Adrenal gland (tissue), 5 donors: ENCODE measurements around the gene MAN1C1.

Experiments used
- POLR2A ChIP-seq, 2 donors: fragments of 450-650 bp; IDR thresholded peaks; one replicate each; pipeline ENCODE4 v1.6.1; 2017; ENCODE audit warnings: antibody characterized with exemption in 2 of 2, mild to moderate bottlenecking in 2 of 2, moderate library complexity in 1 of 2
- TF ChIP-seq, protein P1 (sequence below), 6 experiments: fragments of 450-650 bp in 4 of 6; fragments of 200-600 bp in 2 of 6; sonication (generic) in 1 of 6; IDR thresholded peaks; 1 replicate in 5 of 6; 2 replicates in 1 of 6; pipeline versions ENCODE4 v1.5.1 to v1.8.0; 2016 to 2021; ENCODE audit warnings: antibody characterized with exemption in 6 of 6, mild to moderate bottlenecking in 2 of 6, moderate library complexity in 1 of 6
- donor health status: DM: no; HTN: no; CAD: no.

DNA sequence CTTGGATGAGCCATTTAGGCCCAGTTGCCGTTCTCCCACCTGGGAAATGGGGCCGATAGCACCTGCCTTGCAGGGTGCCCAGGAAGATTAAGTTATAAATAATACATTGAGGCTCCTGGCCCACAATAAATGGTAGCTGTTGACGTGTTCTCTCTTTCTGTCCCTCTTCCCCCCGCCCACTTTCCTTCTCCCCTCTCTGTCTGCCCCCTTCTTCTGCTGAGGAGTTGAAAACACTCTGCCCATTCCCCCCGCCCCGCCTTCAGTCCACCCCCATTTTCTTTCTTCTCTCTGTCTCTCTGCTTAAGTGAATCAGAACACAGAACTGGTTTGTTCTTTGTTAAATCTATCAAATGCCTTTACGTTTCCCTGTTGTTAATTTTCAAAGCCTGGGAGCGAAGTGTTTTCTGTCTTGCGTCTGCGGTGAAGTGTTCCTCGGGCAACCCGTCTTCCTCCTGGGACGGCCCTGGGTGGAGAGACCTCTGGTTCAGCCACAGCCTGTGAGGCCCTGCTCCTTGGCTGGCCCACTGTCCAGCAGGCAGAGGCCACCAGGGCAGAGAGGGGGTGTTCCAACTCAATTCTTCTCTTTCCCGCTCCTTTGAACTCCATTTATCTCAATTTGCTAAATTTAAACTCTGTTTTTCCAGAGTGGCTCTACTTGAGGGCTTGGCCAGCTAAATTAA, 154.1 kb downstream of the MAN1C1 start:
- TF ChIP-seq, protein P1, sequence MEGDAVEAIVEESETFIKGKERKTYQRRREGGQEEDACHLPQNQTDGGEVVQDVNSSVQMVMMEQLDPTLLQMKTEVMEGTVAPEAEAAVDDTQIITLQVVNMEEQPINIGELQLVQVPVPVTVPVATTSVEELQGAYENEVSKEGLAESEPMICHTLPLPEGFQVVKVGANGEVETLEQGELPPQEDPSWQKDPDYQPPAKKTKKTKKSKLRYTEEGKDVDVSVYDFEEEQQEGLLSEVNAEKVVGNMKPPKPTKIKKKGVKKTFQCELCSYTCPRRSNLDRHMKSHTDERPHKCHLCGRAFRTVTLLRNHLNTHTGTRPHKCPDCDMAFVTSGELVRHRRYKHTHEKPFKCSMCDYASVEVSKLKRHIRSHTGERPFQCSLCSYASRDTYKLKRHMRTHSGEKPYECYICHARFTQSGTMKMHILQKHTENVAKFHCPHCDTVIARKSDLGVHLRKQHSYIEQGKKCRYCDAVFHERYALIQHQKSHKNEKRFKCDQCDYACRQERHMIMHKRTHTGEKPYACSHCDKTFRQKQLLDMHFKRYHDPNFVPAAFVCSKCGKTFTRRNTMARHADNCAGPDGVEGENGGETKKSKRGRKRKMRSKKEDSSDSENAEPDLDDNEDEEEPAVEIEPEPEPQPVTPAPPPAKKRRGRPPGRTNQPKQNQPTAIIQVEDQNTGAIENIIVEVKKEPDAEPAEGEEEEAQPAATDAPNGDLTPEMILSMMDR (IDR thresholded peaks at IDR 0.05) = no peak
- no peak for TF ChIP-seq POLR2A (IDR thresholded peaks at IDR 0.05)
